AG10803 (cell line): ENCODE measurements around the gene MAPK12.

Experiments
- DNase-seq: peaks from one replicate; pipeline ENCODE4 v3.0.0; 2010; ENCODE audit warnings: low read depth
- H3K4me3 ChIP-seq: 2 replicates; pipeline ENCODE4 v1.5.1; 2011; ENCODE audit warnings: mild to moderate bottlenecking, low read length, control low read depth
- CTCF ChIP-seq: conservative IDR thresholded peaks from 2 replicates; pipeline ENCODE4 v1.5.1; 2011; ENCODE audit warnings: mild to moderate bottlenecking, low read length, control low read depth, inconsistent platforms

The MAPK12 gene

DNA sequence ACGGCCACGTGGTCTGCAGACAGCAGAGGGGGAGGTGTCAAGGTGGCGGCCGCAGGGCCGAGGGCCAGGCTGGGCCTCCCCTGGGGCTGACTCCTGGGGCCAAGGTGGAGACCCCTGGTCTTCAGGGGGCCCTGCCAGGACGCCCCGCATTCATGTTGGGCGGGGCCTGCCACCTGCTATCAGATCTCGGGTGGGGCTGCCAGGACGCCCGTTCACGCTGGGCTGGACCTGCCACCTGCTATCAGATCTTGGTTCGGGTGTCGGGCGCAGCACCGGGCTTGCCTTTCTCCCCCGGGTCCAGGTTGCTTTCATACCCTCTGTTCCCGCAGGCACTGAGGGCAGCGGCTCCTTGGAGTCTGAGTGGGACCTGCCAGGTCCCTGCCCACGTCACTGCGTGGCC, 24.8 kb upstream of the MAPK12 start:
- TF ChIP-seq CTCF = no peak
- no peak overlapping the region for H3K4me3 ChIP-seq
- no peak for DNase-seq

DNA sequence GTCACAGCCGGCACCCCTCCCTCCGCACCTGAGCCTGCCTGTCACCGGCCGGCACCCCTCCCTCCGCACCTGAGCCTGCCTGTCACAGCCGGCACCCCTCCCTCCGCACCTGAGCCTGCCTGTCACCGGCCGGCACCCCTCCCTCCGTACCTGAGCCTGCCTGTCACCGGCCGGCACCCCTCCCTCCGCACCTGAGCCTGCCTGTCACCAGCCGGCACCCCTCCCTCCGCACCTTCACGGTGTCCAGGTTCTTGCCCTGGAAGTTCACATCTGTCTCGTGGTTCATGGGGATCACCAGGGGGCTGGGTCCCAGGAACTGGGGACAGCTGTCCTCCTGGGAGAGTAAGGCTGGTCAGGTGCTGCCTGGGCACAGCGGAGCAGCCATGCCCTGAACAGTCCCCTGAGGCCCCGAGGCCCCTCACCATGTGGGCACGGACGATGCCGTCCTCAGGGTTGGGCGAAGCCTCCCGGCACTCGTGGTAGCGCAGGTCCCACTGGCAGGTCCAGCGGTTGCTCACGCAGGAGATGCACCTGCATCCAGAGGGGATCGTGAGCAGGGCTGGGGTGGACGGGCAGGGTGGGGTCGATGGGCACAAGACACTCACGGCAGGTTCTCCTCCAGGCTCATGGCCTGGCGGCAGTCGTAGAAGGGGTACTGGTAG, 24.2 kb upstream of the MAPK12 start:
- TF ChIP-seq CTCF = no peak
- no peak for DNase-seq
- no peak overlapping the region for H3K4me3 ChIP-seq

GRCh38 chr22:50284479-50284878, 23.0 kb upstream of the MAPK12 start:
- DNase-seq = no peak
- TF ChIP-seq CTCF = no peak
- H3K4me3 ChIP-seq = no peak overlapping the region

DNA sequence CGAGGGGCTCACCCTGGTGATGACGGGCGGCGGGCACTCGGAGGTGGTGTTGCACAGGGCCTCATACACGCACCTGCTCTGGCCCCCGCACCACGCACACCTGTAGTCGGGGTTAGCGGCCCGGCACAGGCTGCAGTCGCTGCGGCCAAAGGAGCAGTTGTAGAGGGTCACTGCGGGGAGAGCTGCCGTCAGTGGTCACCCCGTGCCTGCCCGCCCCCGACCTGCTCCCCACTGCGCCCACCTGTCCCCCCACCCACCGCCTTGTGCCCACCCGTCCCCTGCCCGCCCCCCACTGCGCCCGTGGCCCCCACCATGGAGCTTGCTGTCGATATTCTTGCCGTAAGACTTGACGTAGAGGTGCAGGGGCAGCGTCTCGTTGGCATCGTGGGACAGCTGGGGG, 22.3 kb upstream of the MAPK12 start:
- TF ChIP-seq CTCF = no peak
- no peak overlapping the region for H3K4me3 ChIP-seq
- DNase-seq = no peak

DNA sequence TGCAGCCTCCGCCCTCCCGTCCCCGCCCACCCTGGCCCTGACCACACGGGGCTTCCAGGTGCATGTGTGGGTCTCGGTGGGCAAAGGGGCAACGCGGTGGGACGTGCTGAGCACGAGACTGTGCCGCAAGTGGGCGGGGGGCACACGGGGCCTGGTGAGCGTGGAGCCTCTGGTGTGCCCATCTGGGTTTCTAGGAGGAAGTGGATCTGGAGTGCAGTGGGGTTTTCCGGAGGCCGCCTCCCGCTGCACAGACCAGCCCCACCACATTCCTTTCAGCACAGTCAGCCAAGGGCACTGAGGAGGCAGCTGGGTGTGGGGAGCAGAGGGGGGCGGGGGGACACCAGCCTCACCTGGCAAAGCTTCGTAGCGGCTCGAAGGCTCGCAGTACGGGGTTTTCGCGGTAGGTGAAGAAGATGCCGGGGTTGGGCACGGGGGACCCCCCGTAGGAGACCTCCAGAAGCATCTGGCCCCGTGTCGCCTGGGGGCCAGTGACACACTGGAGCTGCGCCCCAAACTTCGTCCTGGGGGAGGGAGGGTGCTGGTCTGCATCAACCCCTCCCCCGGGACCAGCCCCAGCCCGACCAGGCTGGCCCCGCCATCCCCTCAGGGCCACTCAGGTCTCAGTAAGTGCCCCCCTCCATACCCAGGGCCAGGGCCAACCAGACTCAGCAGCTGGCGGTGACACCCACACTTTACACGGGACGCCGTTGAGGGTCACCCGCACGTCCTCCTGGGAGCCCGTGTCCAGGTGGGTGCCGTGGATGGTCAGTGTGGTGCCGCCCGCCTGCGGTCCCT, 21.1 kb upstream of the MAPK12 start:
- peak; percentile 68 for DNase-seq
- no peak overlapping the region for H3K4me3 ChIP-seq
- TF ChIP-seq CTCF = no peak

DNA sequence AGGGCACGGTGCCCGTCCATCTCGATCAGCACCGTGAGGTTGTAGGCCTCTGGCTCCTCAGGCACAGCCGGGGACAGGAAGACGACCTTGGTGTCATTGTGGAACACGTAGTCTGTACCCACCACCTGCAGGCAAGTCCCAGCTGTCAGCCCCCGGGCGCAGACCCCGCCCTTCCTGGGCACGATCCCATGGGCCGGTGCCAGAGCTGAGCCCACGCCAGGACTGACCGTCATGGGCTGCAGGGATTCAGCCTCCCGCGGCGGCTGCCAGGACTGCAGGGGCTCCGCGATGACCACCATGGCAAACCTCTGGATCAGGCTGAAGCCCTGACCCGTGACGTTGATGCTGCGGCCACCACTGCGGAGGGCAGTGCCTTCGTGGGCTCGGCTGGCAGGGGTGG, 20.5 kb upstream of the MAPK12 start:
- DNase-seq = no peak
- TF ChIP-seq CTCF = no peak
- no peak overlapping the region for H3K4me3 ChIP-seq

GRCh38 chr22:50281384-50281760, 19.9 kb upstream of the MAPK12 start:
- no peak for DNase-seq
- H3K4me3 ChIP-seq = no peak overlapping the region
- TF ChIP-seq CTCF = no peak
